ENCODE data around the gene PRM2.

The PRM2 gene

GRCh38 chr16:11229906-11230305 is 46.4 kb downstream of the PRM2 start:
- no peak for DNase-seq (ENCODE audit: low read depth, low spot score)

GRCh38 chr16:11229432-11229831 is 46.8 kb downstream of the PRM2 start:
- DNase-seq (ENCODE audit: low read depth, low spot score), result no peak

GRCh38 chr16:11225677-11226549 is 50.4 kb downstream of the PRM2 start:
- DNase-seq (ENCODE audit: low read depth, low spot score), result no peak
